Progenitor cell of endocrine pancreas (in vitro differentiated cells): ENCODE results near the gene KCNQ1OT1. TPM values are rescaled to one million over a fixed set of nuclear protein-coding genes. Genes with fewer than 3 reads are reported as not detected.
A peak's percentile ranks its signal among the peaks of the same experiment; 100 is the strongest.

ENCODE experiments used
- DNase-seq: peaks from one replicate; pipeline ENCODE4 v3.0.0; 2021; ENCODE audit warnings: low spot score; ENCODE audit not compliant: unreplicated experiment
- H3K27ac Mint-ChIP-seq: 2 replicates; pipeline ENCODE4 v1.8.0; 2021; ENCODE audit warnings: mild to moderate bottlenecking, moderate library complexity, mixed read lengths
- H3K27me3 Mint-ChIP-seq: 2 replicates; pipeline ENCODE4 v1.8.0; 2021; ENCODE audit warnings: mixed read lengths
- H3K36me3 Mint-ChIP-seq: 2 replicates; pipeline ENCODE4 v1.8.0; 2022; ENCODE audit warnings: mixed read lengths; ENCODE audit not compliant: insufficient read depth
- H3K4me1 Mint-ChIP-seq: 2 replicates; pipeline ENCODE4 v1.8.0; 2021; ENCODE audit warnings: low read depth, mixed read lengths
- H3K4me3 Mint-ChIP-seq: 2 replicates; pipeline ENCODE4 v1.8.0; 2021; ENCODE audit warnings: low read depth, mild to moderate bottlenecking, moderate library complexity, mixed read lengths
- H3K9me3 Mint-ChIP-seq: 2 replicates; pipeline ENCODE4 v1.8.0; 2021; ENCODE audit warnings: low read depth, mixed read lengths
- CTCF ChIP-seq: fragments of 200-600 bp; sonication (generic); IDR thresholded peaks from one replicate; pipeline ENCODE4 v1.5.0; 2021; ENCODE audit warnings: antibody characterized with exemption, mild to moderate bottlenecking; ENCODE audit not compliant: unreplicated experiment
- total RNA-seq: library from RNA; stranded (reverse); gene quantifications from 2 replicates; pipeline ENCODE4 v1.2.1, GENCODE V29; 2021

KCNQ1OT1 gene
- total RNA-seq, 1 donor from 2014 or later, result 18.0 TPM

- H3K4me1 Mint-ChIP-seq, result peaks cover 37% of the 10 kb centered on the region
- no peak overlapping the region for H3K27ac Mint-ChIP-seq
- no peak for DNase-seq
- no peak overlapping the region for H3K4me3 Mint-ChIP-seq
- no peaks in the 10 kb centered on the region for H3K36me3 Mint-ChIP-seq
- TF ChIP-seq CTCF, result no peak
- no peaks in the 10 kb centered on the region for H3K9me3 Mint-ChIP-seq
- H3K27me3 Mint-ChIP-seq, result no peaks in the 10 kb centered on the region
Observed at GRCh38 chr11:2738551-2739431, 39.0 kb upstream of the KCNQ1OT1 start.

DNA sequence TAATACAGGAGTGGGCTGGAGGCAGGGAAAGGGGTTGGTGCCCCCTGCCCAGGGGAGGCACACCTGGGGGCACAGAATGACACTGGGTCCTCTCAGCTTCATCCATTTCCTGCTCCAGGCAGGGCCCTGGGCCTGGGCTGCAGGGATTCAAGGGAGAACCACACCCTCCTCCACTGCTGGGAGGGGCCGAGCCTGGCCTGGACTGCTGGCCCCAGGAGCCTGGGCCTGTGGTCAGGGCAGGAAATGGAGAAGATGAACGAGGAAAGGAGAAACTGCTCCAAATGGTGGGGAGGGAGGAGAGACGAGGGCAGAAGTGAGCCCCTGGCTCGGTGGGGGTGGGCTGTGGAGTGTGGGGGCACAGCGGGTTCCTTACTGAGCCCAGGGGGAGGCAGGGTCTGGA, 38.1 kb upstream of the KCNQ1OT1 start:
- no peak for TF ChIP-seq CTCF
- H3K4me3 Mint-ChIP-seq, result no peak overlapping the region
- peak overlapping the region; percentile 62 for H3K27ac Mint-ChIP-seq
- H3K9me3 Mint-ChIP-seq, result no peaks in the 10 kb centered on the region
- no peaks in the 10 kb centered on the region for H3K36me3 Mint-ChIP-seq
- peaks cover 39% of the 10 kb centered on the region for H3K4me1 Mint-ChIP-seq
- DNase-seq, result no peak
- no peaks in the 10 kb centered on the region for H3K27me3 Mint-ChIP-seq

DNA sequence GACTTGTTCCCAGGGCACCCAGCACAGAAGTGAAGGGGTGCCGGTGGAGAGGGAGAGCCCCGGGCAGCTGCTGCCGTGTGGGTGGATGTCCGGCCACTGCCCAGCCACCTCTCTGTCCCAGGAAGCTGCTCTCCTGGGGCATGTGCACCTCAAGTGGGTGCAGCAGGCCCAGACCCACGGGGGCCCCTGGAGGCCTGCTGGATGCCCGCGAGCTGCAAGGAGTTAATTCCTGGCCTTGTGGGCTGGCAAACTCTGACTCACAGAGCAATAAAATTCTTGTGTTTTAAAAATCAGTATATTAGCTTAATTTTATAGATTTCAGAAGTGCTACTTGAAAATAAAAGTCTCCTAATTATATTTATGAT, 37.4 kb upstream of the KCNQ1OT1 start:
- no peak overlapping the region for H3K27ac Mint-ChIP-seq
- no peaks in the 10 kb centered on the region for H3K36me3 Mint-ChIP-seq
- no peaks in the 10 kb centered on the region for H3K27me3 Mint-ChIP-seq
- TF ChIP-seq CTCF, result no peak
- DNase-seq, result no peak
- H3K4me3 Mint-ChIP-seq, result no peak overlapping the region
- H3K9me3 Mint-ChIP-seq, result no peaks in the 10 kb centered on the region
- H3K4me1 Mint-ChIP-seq, result peaks cover 38% of the 10 kb centered on the region

- no peak for DNase-seq
- Mint-ChIP-seq H3K4me3 (no peak overlapping the region), H3K36me3 (no peaks in the 10 kb centered on the region), H3K9me3 (no peaks in the 10 kb centered on the region), H3K4me1 (peaks cover 36% of the 10 kb centered on the region), H3K27ac (peak overlapping the region; percentile 13), H3K27me3 (no peaks in the 10 kb centered on the region)
- TF ChIP-seq CTCF, result no peak
Observed at GRCh38 chr11:2736577-2737225, 36.9 kb upstream of the KCNQ1OT1 start.

GRCh38 chr11:2735053-2735589, 35.3 kb upstream of the KCNQ1OT1 start:
- Mint-ChIP-seq H3K27me3 (no peaks in the 10 kb centered on the region), H3K4me3 (no peak overlapping the region), H3K27ac (no peak overlapping the region), H3K4me1 (peaks cover 34% of the 10 kb centered on the region), H3K36me3 (no peaks in the 10 kb centered on the region), H3K9me3 (no peaks in the 10 kb centered on the region)
- DNase-seq, result no peak
- no peak for TF ChIP-seq CTCF
